ENCODE data around the gene PTAR1. TPM values are rescaled to one million over a fixed set of nuclear protein-coding genes. Genes with fewer than 3 reads are reported as not detected.

The PTAR1 gene
- total RNA-seq, 1 donor from 2014 or later: 23.2 TPM

DNA sequence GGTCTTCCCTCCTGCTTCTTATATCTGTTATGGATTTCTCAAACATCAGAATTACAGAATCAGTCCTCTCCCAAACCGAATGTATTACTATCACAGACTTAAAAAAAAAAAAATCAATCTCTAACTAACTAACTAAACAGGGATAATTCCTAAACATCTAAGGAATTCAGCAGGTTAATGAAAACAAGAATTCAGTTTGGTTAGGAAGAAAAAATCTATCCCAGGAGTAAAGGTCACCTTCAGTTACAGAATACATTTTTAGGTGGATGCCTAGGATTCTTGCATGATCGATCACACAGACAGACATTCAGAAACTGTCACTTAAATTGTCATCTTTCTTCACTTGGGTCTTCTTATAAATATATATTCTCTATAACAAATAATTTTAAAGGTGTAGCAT, 11.5 kb downstream of the PTAR1 start:
- H3K9me3 ChIP-seq (replicated peaks): no peaks in the 10 kb centered on the region
- intact Hi-C loops (cut with micrococcal nuclease): no loop called here
- peaks cover 41% of the 10 kb centered on the region for H3K36me3 ChIP-seq
- H3K27ac ChIP-seq (replicated peaks): no peak overlapping the region
- peaks cover 59% of the 10 kb centered on the region for H3K4me1 ChIP-seq
- TF ChIP-seq CTCF (IDR thresholded peaks at IDR 0.05; ENCODE audit: borderline replicate concordance): no peak
- H3K4me3 ChIP-seq: no peak overlapping the region
- no peak for DNase-seq
- no peaks in the 10 kb centered on the region for H3K27me3 ChIP-seq (ENCODE audit: low read depth)

DNA sequence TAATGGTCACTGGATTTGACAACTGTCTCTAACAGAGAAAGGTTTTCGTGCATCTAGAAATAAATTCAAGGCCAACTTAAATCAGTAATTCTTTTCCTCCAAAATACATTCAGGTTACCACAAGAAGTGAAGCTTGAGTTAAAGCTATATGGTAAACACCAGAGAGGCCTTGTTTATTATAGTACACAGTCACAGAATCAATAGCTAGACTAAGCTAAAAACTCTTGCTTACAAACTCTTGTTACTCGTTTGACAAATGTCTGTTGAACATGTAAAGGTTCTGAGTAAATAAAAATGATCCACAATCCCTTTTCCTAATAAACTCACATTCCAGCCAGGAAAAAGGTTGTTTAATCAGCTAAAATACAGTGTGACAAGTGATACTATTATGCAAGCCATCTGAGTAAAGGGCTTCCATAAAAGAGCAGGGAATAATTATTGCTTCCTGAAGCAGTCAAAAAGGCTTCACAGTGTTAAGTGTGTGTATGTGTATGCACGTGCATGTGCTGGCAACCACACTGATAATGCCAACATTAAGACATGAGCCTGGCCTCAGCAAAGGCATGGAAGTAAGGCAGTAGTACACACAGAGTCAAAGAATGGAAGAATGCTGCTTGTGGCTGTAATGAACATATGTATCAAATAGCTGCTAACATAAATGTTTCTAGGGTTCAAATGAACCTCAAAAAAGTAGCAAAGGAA, 12.8 kb downstream of the PTAR1 start:
- intact Hi-C loops (cut with micrococcal nuclease): no loop called here
- peaks cover 41% of the 10 kb centered on the region for H3K36me3 ChIP-seq
- TF ChIP-seq CTCF (IDR thresholded peaks at IDR 0.05; ENCODE audit: borderline replicate concordance): no peak
- no peak overlapping the region for H3K27ac ChIP-seq (replicated peaks)
- no peaks in the 10 kb centered on the region for H3K27me3 ChIP-seq (ENCODE audit: low read depth)
- no peak overlapping the region for H3K4me3 ChIP-seq
- H3K9me3 ChIP-seq (replicated peaks): no peaks in the 10 kb centered on the region
- no peak for DNase-seq
- H3K4me1 ChIP-seq: peaks cover 62% of the 10 kb centered on the region

GRCh38 chr9:69745716-69746437, 13.9 kb downstream of the PTAR1 start:
- H3K27ac ChIP-seq (replicated peaks): no peak overlapping the region
- intact Hi-C loops (cut with micrococcal nuclease): no loop called here
- H3K4me1 ChIP-seq: peaks cover 62% of the 10 kb centered on the region
- H3K27me3 ChIP-seq (ENCODE audit: low read depth): no peaks in the 10 kb centered on the region
- peak; percentile 24 for TF ChIP-seq CTCF (IDR thresholded peaks at IDR 0.05; ENCODE audit: borderline replicate concordance)
- H3K36me3 ChIP-seq: peaks cover 51% of the 10 kb centered on the region
- H3K4me3 ChIP-seq: no peak overlapping the region
- no peak for DNase-seq
- no peaks in the 10 kb centered on the region for H3K9me3 ChIP-seq (replicated peaks)

- peaks cover 54% of the 10 kb centered on the region for H3K4me1 ChIP-seq
- intact Hi-C loops (cut with micrococcal nuclease): no loop called here
- no peak for TF ChIP-seq CTCF (IDR thresholded peaks at IDR 0.05; ENCODE audit: borderline replicate concordance)
- no peaks in the 10 kb centered on the region for H3K27me3 ChIP-seq (ENCODE audit: low read depth)
- no peaks in the 10 kb centered on the region for H3K9me3 ChIP-seq (replicated peaks)
- no peak for DNase-seq
- H3K27ac ChIP-seq (replicated peaks): no peak overlapping the region
- peaks cover 52% of the 10 kb centered on the region for H3K36me3 ChIP-seq
- no peak overlapping the region for H3K4me3 ChIP-seq
These were observed 15.0 kb downstream of the PTAR1 start for GRCh38 chr9:69744688-69745380.

DNA sequence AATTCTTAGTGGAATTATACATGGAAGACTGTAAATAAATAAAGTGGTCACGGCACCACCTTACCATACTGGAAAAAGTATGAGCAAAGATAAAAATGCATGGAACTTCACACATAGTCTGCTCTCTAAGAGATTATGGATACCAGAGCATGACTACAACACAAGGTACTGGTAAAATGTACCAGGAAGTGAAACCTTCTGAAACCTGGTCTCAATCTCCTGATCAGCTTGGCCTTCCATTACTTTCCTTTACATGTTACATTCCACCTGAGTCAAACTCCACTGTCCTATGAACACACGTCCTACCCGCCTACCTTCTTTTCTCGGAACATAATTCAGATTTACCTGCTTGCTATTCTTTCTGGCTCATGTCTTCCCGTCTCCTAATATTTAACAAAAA, 15.9 kb downstream of the PTAR1 start:
- no peak for TF ChIP-seq CTCF (IDR thresholded peaks at IDR 0.05; ENCODE audit: borderline replicate concordance)
- Histone ChIP-seq H3K4me3 (no peak overlapping the region), H3K27me3 (ENCODE audit: low read depth) (no peaks in the 10 kb centered on the region), H3K9me3 (replicated peaks) (no peaks in the 10 kb centered on the region), H3K36me3 (peaks cover 43% of the 10 kb centered on the region), H3K4me1 (peaks cover 54% of the 10 kb centered on the region), H3K27ac (replicated peaks) (no peak overlapping the region)
- no peak for DNase-seq
- intact Hi-C loops (cut with micrococcal nuclease): no loop called here
